Endothelial cell (in vitro differentiated cells): ENCODE results near the gene PARD3. TPM values are rescaled to one million over a fixed set of nuclear protein-coding genes. Genes with fewer than 3 reads are reported as not detected.

Experiments
- DNase-seq: peaks from one replicate; pipeline ENCODE4 v3.0.0; 2021; ENCODE audit warnings: low spot score
- H3K27ac Mint-ChIP-seq: one replicate; pipeline ENCODE4 v1.8.0; 2021; ENCODE audit warnings: mixed read lengths, inconsistent platforms; ENCODE audit not compliant: unreplicated experiment
- H3K27me3 Mint-ChIP-seq: one replicate; pipeline ENCODE4 v1.8.0; 2021; ENCODE audit warnings: mild to moderate bottlenecking, moderate library complexity, mixed read lengths, inconsistent platforms; ENCODE audit not compliant: unreplicated experiment
- H3K36me3 Mint-ChIP-seq: one replicate; pipeline ENCODE4 v1.8.0; 2021; ENCODE audit warnings: mild to moderate bottlenecking, low read depth, mixed read lengths, inconsistent platforms; ENCODE audit not compliant: unreplicated experiment
- H3K4me1 Mint-ChIP-seq: one replicate; pipeline ENCODE4 v1.8.0; 2021; ENCODE audit warnings: mild to moderate bottlenecking, mixed read lengths, inconsistent platforms; ENCODE audit not compliant: unreplicated experiment
- H3K4me3 Mint-ChIP-seq: one replicate; pipeline ENCODE4 v1.8.0; 2021; ENCODE audit warnings: mild to moderate bottlenecking, mixed read lengths, inconsistent platforms; ENCODE audit not compliant: unreplicated experiment
- H3K9me3 Mint-ChIP-seq: one replicate; pipeline ENCODE4 v1.8.0; 2021; ENCODE audit warnings: mixed read lengths, inconsistent platforms; ENCODE audit not compliant: unreplicated experiment
- total RNA-seq: library from RNA; stranded (reverse); fragmentation: NEBNext Ultra II Directional; extraction: Animal tissue kit (Norgen Biotek cat#: 25700); gene quantifications from one replicate; pipeline ENCODE4 v1.2.1, GENCODE V29; 2021; ENCODE audit not compliant: unreplicated experiment
- TF ChIP-seq, protein P1 (sequence below): fragments of 200-600 bp; sonication (generic); IDR thresholded peaks from one replicate; pipeline ENCODE4 v1.5.0; 2021; ENCODE audit warnings: antibody characterized with exemption; ENCODE audit not compliant: unreplicated experiment

PARD3 gene
- total RNA-seq, 1 donor from 2014 or later = 35.2 TPM

DNA sequence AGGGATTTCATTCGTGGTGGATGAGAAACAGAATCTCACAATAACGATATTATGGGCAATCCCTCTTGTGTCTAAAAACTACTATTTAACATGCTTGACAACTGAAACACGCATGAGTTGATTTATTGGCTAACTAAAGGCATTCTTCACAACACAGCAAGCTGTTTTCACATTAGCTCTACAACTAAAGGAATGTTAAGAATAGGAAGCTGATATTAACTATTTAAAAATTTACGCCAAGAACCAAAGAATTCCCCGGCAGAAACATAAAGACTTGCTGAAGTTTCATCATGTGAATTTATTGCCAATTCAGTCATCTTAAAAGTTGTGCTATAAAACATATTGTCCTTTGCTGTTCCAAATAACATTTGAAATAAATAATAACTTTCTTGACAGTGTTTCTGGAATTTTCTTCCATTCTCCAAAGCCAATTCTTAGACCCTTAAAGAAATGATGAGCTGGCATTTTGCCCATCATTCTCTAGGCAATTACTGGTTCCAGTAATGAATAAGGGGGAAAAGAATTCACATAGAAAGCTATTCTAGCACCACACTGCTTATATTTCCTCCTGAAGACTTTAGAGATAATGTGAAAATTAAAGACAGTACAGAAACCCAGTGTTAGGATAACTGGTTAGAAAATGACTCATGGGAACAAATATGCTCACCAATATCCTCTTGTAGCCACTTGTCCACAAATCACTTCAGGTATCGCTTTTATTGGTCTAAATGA is 233.1 kb downstream of the PARD3 start:
- no peak for DNase-seq
- H3K9me3 Mint-ChIP-seq = no peaks in the 10 kb centered on the region
- H3K36me3 Mint-ChIP-seq = no peaks in the 10 kb centered on the region
- H3K4me3 Mint-ChIP-seq = no peak overlapping the region
- no peak overlapping the region for H3K27ac Mint-ChIP-seq
- H3K27me3 Mint-ChIP-seq = no peaks in the 10 kb centered on the region
- peaks cover 3% of the 10 kb centered on the region for H3K4me1 Mint-ChIP-seq
- TF ChIP-seq, protein P1, sequence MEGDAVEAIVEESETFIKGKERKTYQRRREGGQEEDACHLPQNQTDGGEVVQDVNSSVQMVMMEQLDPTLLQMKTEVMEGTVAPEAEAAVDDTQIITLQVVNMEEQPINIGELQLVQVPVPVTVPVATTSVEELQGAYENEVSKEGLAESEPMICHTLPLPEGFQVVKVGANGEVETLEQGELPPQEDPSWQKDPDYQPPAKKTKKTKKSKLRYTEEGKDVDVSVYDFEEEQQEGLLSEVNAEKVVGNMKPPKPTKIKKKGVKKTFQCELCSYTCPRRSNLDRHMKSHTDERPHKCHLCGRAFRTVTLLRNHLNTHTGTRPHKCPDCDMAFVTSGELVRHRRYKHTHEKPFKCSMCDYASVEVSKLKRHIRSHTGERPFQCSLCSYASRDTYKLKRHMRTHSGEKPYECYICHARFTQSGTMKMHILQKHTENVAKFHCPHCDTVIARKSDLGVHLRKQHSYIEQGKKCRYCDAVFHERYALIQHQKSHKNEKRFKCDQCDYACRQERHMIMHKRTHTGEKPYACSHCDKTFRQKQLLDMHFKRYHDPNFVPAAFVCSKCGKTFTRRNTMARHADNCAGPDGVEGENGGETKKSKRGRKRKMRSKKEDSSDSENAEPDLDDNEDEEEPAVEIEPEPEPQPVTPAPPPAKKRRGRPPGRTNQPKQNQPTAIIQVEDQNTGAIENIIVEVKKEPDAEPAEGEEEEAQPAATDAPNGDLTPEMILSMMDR = no peak

DNA sequence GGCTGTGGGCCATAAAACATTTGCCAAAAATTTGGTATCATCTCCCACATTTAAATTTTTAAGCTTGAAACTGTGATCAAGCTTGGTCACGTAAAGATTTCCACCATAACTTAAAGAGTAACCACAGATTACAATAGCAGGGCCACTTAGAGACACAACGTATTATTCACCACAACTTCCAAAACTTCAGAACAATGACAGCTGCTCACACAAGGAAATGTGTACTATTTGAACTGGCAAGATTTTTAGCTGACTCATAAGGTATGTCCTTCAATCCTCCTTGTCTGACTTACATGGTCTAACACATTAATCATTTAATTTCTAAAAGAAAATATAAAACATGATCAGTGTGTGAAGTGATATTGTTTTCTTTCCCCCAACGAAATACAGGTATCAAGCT is 234.5 kb downstream of the PARD3 start:
- Mint-ChIP-seq H3K36me3 (no peaks in the 10 kb centered on the region), H3K4me3 (no peak overlapping the region), H3K9me3 (no peaks in the 10 kb centered on the region), H3K27ac (peak overlapping the region; percentile 33), H3K4me1 (peaks cover 3% of the 10 kb centered on the region), H3K27me3 (no peaks in the 10 kb centered on the region)
- no peak for DNase-seq
- TF ChIP-seq, protein P1 = no peak

DNA sequence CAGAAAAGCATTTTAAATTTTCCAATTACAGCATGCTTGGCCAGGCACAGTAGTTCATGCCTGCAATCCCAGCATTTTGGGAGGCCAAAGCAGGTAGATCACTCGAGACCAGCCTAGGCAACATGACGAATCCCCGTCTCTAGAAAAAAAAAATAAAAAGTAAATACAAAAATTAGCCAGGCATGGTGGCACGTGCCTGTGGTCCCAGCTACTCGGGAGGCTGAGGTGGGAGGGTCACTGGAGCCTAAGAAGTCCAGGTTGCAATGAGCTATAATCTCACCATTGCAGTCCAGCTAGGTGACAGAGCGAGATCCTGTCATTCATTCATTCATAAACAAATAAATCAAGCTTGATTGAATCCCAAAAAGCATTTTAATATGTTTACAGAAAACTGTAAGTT is 234.9 kb downstream of the PARD3 start:
- no peak for DNase-seq
- Mint-ChIP-seq H3K27me3 (no peaks in the 10 kb centered on the region), H3K36me3 (no peaks in the 10 kb centered on the region), H3K4me1 (peaks cover 3% of the 10 kb centered on the region), H3K9me3 (no peaks in the 10 kb centered on the region), H3K27ac (no peak overlapping the region), H3K4me3 (no peak overlapping the region)
- TF ChIP-seq, protein P1 = no peak

DNA sequence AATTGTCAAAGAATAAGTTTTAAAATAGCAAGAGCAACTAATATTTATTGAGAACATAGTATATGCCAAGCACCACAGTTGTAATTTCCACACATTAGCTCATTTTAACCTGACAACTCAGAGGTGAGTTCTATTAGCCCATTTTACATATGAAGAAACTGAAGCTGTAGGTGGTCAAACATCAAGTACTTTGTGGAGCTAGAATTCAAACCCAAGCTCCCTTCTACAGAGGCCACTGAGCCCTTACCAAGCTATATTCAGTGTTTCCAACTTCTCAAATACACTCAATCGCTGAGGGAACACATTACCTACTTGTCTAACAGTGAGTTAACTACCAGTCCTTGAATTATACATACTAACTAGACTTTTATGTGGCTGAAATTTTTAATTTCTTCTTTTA is 236.6 kb downstream of the PARD3 start:
- no peaks in the 10 kb centered on the region for H3K9me3 Mint-ChIP-seq
- DNase-seq = no peak
- H3K27ac Mint-ChIP-seq = no peak overlapping the region
- H3K36me3 Mint-ChIP-seq = no peaks in the 10 kb centered on the region
- H3K27me3 Mint-ChIP-seq = no peaks in the 10 kb centered on the region
- TF ChIP-seq, protein P1 = no peak
- peaks cover 3% of the 10 kb centered on the region for H3K4me1 Mint-ChIP-seq
- no peak overlapping the region for H3K4me3 Mint-ChIP-seq

DNA sequence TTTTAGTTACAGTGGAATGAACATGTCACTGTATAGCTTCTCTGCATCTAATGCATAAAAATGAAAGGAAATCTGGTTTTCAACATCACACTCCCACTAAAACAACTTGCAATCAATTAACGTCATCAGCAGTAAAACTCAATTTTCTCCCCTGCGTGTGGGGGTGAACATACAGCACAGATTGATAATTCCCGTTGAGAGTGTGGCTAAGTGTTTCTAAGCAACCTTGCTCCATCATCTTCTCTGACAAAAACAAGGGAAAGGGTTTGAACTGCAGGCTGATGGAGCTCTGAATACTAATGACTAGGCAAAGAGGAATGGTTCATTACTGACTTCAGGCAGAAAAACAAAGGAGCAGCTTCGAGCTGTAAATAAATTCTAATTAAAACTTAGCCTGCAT is 238.3 kb downstream of the PARD3 start:
- no peak overlapping the region for H3K27ac Mint-ChIP-seq
- H3K9me3 Mint-ChIP-seq = no peaks in the 10 kb centered on the region
- TF ChIP-seq, protein P1 = no peak
- no peak for DNase-seq
- no peak overlapping the region for H3K4me3 Mint-ChIP-seq
- H3K4me1 Mint-ChIP-seq = peaks cover 3% of the 10 kb centered on the region
- no peaks in the 10 kb centered on the region for H3K27me3 Mint-ChIP-seq
- no peaks in the 10 kb centered on the region for H3K36me3 Mint-ChIP-seq
